Activated CD8-positive, alpha-beta memory T cell treated with anti-CD3 and anti-CD28 coated beads, Interleukin-2, amount 50 U/mL, for 24 hours (primary cell): ENCODE measurements around the gene DOK1.
"Not testable (repeated sequence)": the region's sequence is repeated elsewhere in the genome, so short reads cannot be mapped to it uniquely, and the experiment has no call there.

Experiments used
- DNase-seq: peaks from one replicate; pipeline ENCODE4 v3.0.0-alpha.2; 2020; ENCODE audit errors: extremely low read depth

Gene DOK1

GRCh38 chr2:74548900-74549826 is 5.4 kb upstream of the DOK1 start:
- DNase-seq, result no peak

GRCh38 chr2:74550231-74550630 is 4.3 kb upstream of the DOK1 start:
- DNase-seq, result no peak

GRCh38 chr2:74551530-74551929 is 3.0 kb upstream of the DOK1 start:
- DNase-seq, result no peak

- DNase-seq, result no peak
These were observed 2.3 kb upstream of the DOK1 start for GRCh38 chr2:74551942-74552913.

GRCh38 chr2:74552914-74553811 is 1.4 kb upstream of the DOK1 start:
- DNase-seq, result no peak

- DNase-seq, result no peak
These were observed 456 bp downstream of the DOK1 start for GRCh38 chr2:74554820-74555531.

- no peak for DNase-seq
These were observed 1.1 kb downstream of the DOK1 start for GRCh38 chr2:74555610-74556103.

- DNase-seq, result no peak
These were observed 1.6 kb downstream of the DOK1 start for GRCh38 chr2:74556159-74556558.

- no peak for DNase-seq
These were observed 2.4 kb downstream of the DOK1 start for GRCh38 chr2:74556831-74557370.

- DNase-seq, result no peak
These were observed 4.0 kb downstream of the DOK1 start for GRCh38 chr2:74558284-74559230.

- DNase-seq, result no peak
These were observed 5.4 kb downstream of the DOK1 start for GRCh38 chr2:74559912-74560311.

- no peak for DNase-seq
These were observed 6.1 kb downstream of the DOK1 start for GRCh38 chr2:74560591-74560990.

GRCh38 chr2:74561022-74561421 is 6.5 kb downstream of the DOK1 start:
- not testable (repeated sequence) for DNase-seq

GRCh38 chr2:74562126-74562775 is 7.7 kb downstream of the DOK1 start:
- no peak for DNase-seq

GRCh38 chr2:74564222-74564621 is 9.7 kb downstream of the DOK1 start:
- no peak for DNase-seq

- no peak for DNase-seq
These were observed 11.7 kb downstream of the DOK1 start for GRCh38 chr2:74566076-74566753.

GRCh38 chr2:74566754-74567085 is 12.2 kb downstream of the DOK1 start:
- no peak for DNase-seq

- DNase-seq, result no peak
These were observed 13.4 kb downstream of the DOK1 start for GRCh38 chr2:74567881-74568280.
